GM19452 (cell line): ENCODE results near the gene TRIM75.
"Not testable (repeated sequence)": the region's sequence is repeated elsewhere in the genome, so short reads cannot be mapped to it uniquely, and the experiment has no call there.

ENCODE experiments used
- ATAC-seq: cut with Tn5 transposase; IDR thresholded peaks from one replicate; pipeline ENCODE4 v1.9.1; 2021; ENCODE audit not compliant: unreplicated experiment

The TRIM75 gene

DNA sequence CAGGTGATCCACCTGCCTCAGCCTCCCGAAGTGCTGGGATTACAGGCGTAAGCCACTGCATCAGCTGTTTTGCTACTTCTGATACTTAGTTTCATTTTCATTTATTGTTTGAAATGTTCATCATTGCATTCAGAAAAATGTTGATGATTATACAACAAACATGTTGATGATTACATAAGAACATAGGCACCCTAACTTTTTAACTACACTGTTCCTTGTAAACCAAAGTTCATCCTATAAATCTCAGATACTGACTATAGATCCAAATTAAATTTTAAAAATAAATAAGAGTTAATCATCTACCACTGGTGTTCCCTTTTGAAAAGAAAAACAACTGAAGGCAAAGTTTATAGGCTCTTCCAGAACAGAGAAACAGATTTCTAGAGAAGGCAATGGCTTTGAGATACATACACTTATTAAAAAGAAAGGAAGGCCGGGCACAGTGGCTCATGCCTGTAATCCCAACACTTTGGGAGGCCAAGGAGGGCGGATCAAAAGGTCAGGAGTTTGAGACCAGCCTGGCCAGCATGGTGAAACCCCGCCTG is 23.4 kb downstream of the TRIM75 start:
- no peak for ATAC-seq

- ATAC-seq = no peak
Observed at GRCh38 chr4:165079476-165079875, 25.8 kb downstream of the TRIM75 start.

DNA sequence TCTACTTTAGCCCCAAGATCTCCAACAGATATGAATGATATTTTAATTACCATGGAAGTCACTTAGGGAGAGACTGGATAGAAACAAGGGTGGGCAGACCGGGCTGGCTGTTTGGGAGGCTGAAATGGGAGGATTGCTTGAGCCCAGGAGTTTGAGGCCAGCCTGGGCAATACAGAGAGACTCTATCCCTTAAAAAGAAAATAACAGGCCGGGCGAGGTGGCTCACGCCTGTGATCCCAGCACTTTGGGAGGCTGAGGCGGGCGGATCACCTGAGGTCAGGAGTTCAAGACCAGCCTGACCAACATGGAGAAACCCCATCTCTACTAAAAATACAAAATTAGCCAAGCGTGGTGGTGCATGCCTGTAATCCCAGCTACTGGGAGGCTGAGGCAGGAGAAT is 31.1 kb downstream of the TRIM75 start:
- not testable (repeated sequence) for ATAC-seq

GRCh38 chr4:165085946-165086345 is 32.3 kb downstream of the TRIM75 start:
- no peak for ATAC-seq

DNA sequence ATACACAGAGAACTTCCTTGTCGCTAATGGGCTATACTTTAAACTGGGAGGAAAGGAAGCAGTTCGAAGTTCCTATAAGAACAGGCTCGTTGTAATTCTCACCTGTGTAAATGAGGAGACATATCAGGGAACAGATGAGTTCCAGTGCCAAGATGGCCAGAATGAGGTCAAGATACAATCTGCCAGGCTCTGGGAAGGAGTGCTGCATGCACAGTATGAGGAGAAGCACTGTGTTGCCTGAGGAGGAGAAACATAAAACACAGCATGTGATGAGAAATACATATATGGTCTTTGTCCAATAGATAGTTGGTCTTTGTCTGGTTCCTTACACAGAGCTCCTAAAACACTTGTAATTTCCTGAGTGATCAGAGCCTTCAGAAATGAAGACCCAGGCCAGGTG is 34.7 kb downstream of the TRIM75 start:
- no peak for ATAC-seq

DNA sequence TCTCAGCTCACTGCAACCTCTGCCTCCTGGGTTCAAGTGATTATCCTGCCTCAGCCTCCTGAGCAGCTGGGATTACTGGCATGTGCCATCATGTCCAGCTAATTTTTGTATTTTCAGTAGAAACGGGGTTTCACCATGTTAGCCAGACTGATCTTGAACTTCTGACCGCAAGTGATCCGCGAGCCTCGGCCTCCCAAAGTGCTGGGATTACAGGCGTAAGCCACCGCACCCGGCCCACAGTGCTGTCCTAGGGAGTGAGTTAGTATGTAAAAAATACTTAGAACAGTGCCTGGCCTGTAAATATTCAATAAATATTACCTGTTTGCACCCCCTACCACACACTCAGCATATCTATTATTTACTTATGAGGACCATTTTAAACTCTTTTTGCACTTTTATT is 38.5 kb downstream of the TRIM75 start:
- not testable (repeated sequence) for ATAC-seq

DNA sequence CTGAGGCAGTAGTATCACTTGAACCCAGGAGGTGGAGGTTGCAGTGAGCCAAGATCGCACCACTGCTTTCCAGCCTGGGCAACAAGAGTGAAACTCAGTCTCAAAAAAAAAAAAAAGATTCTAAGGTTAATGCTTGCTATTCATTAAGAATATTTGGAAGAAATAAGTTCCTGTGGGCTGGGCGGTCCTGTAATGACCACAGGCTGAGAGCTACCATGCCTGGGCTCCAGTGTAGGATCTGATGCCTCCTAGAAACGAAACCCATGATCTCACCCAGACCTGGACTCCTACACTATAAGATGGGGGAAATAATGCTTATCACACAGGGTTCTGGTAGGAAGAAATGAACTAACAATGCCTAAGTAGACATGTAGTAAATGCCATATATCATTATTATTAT is 41.2 kb downstream of the TRIM75 start:
- ATAC-seq = no peak

DNA sequence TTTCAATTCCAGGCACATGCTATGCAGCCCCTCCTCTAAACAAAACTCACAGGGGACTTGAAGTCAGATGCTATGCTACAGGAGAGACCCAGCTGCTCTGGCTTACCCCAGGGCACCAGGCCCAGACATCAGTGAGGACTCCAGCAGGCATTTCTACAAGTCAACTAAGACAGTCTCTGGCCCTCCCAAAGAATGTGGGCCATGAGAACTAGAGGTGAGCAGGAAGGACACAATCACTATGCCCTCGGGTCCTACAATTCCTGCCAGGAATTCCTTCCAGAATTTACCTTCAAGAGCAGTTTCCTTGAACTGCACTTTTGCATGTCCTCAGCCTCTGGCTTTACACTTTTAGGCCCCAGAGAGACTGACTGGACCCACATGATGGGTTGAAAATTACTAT is 41.6 kb downstream of the TRIM75 start:
- ATAC-seq = no peak

- no peak for ATAC-seq
Observed at GRCh38 chr4:165096776-165097175, 43.1 kb downstream of the TRIM75 start.

GRCh38 chr4:165101641-165102040 is 48.0 kb downstream of the TRIM75 start:
- no peak for ATAC-seq

DNA sequence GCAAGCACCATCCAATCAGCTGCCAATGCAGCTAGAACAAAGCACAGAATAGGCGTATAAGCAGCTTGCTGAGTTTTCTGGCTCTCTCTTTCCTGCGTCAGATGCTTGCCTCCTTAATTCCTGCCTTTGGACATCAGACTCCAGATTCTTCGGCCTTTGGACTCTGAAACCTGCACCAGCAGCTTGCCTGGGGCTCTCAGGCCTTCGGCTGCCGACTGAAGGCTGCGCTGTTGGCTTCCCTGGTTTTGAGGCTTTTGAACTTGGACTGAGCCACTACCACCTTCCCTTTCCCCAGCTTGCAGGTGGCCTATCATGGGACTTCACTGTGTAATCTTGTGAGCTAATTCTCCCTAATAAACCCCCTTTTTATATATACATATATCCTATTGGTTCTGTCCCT is 52.9 kb downstream of the TRIM75 start:
- ATAC-seq = no peak
